GM12872 (cell line): Measurements from ENCODE around the gene LGR6.

Source experiments
- CTCF ChIP-seq: IDR thresholded peaks from 3 replicates; pipeline ENCODE4 v1.5.1; 2011; ENCODE audit warnings: low read depth, mild to moderate bottlenecking, low read length, moderate library complexity; ENCODE audit not compliant: insufficient read depth

The LGR6 gene

GRCh38 chr1:202150187-202150586 lies 43.4 kb upstream of the LGR6 start:
- TF ChIP-seq CTCF, result no peak

- TF ChIP-seq CTCF, result no peak
Measured at GRCh38 chr1:202150602-202151001, 43.0 kb upstream of the LGR6 start.

- no peak for TF ChIP-seq CTCF
Measured at GRCh38 chr1:202151045-202151444, 42.6 kb upstream of the LGR6 start.

GRCh38 chr1:202152399-202152798 lies 41.2 kb upstream of the LGR6 start:
- no peak for TF ChIP-seq CTCF

- TF ChIP-seq CTCF, result no peak
Measured at GRCh38 chr1:202153284-202153683, 40.3 kb upstream of the LGR6 start.

GRCh38 chr1:202154148-202154765 lies 39.3 kb upstream of the LGR6 start:
- TF ChIP-seq CTCF, result no peak

GRCh38 chr1:202154766-202155477 lies 38.7 kb upstream of the LGR6 start:
- TF ChIP-seq CTCF, result peak; percentile 69
